Tibial artery (tissue), 4 donors: Measurements from ENCODE around the gene VPS51.

Source experiments
- DNase-seq, 2 donors: peaks; one replicate each; pipeline ENCODE4 v3.0.0-alpha.2; 2019
- H3K27ac ChIP-seq, 2 donors: fragments of 200-600 bp; sonication (generic) in 1 of 2; 1 replicate in 1 of 2; 2 replicates in 1 of 2; pipeline ENCODE4 v1.5.1; 2018 to 2019; ENCODE audit warnings: mild to moderate bottlenecking in 1 of 2
- H3K27me3 ChIP-seq, 2 donors: fragments of 200-600 bp; sonication (generic) in 1 of 2; one replicate each; pipeline versions ENCODE4 v1.5.1 to v1.6.0; 2016 to 2019
- H3K36me3 ChIP-seq, 3 donors: fragments of 200-600 bp; sonication (generic) in 2 of 3; one replicate each; pipeline ENCODE4 v1.5.1; 2016 to 2019; ENCODE audit warnings: mild to moderate bottlenecking in 2 of 3
- H3K4me1 ChIP-seq, 4 donors: fragments of 200-600 bp; sonication (generic) in 2 of 4; 1 replicate in 3 of 4; 2 replicates in 1 of 4; pipeline ENCODE4 v1.5.1; 2016 to 2019
- H3K4me3 ChIP-seq, 2 donors: fragments of 200-600 bp; sonication (generic) in 1 of 2; 1 replicate in 1 of 2; 2 replicates in 1 of 2; pipeline ENCODE4 v1.5.1; 2018 to 2019; ENCODE audit warnings: mild to moderate bottlenecking in 2 of 2
- H3K9me3 ChIP-seq, 3 donors: fragments of 200-600 bp; sonication (generic) in 1 of 3; one replicate each; pipeline ENCODE4 v1.5.1; 2016 to 2019
- CTCF ChIP-seq, 2 experiments: fragments of 200-600 bp in 1 of 2; fragments of 450-650 bp in 1 of 2; IDR thresholded peaks; one replicate each; pipeline ENCODE4 v1.5.1; 2017 to 2019; ENCODE audit warnings: antibody characterized with exemption in 2 of 2, mild to moderate bottlenecking in 1 of 2, moderate library complexity in 1 of 2
- intact Hi-C: fragments of 100-400 bp; cut with DNase I; formaldehyde crosslinking; loops from one replicate; pipeline ENCODE4 v1.15.0; 2023; ENCODE audit warnings: low total_unique reads

The VPS51 gene

GRCh38 chr11:65130631-65131416 is 34.8 kb downstream of the VPS51 start:
- Histone ChIP-seq H3K4me3 (no peak overlapping the region), H3K36me3 (peaks cover 55 to 74% (median 71%) of the 10 kb centered on the region in 3 donors)
- TF ChIP-seq CTCF (IDR thresholded peaks at IDR 0.05), result no peak

GRCh38 chr11:65131417-65131776 is 35.4 kb downstream of the VPS51 start:
- no peaks in the 10 kb centered on the region for H3K27me3 ChIP-seq
- peaks cover 5 to 30% (median 28%) of the 10 kb centered on the region in 4 donors for H3K4me1 ChIP-seq
- no peak overlapping the region for H3K27ac ChIP-seq
- TF ChIP-seq CTCF (IDR thresholded peaks at IDR 0.05), result no peak
- H3K36me3 ChIP-seq, result peaks cover 52 to 69% (median 65%) of the 10 kb centered on the region in 3 donors
- peak in 1 of 2 donors; percentile 33 for DNase-seq
- intact Hi-C loops, result no loop called here
- no peak overlapping the region for H3K4me3 ChIP-seq
- H3K9me3 ChIP-seq, result no peaks in the 10 kb centered on the region

More at GRCh38 chr11:65130631-65131416, 34.8 kb downstream of the VPS51 start:
- no peak for DNase-seq
- Histone ChIP-seq H3K27ac (no peak overlapping the region), H3K4me1 (peaks cover 5 to 26% (median 25%) of the 10 kb centered on the region in 4 donors), H3K9me3 (no peaks in the 10 kb centered on the region), H3K27me3 (no peaks in the 10 kb centered on the region)
- intact Hi-C loops, result no loop called here

GRCh38 chr11:65131895-65132237 is 35.9 kb downstream of the VPS51 start:
- intact Hi-C loops, result no loop called here

GRCh38 chr11:65132238-65132987 is 36.4 kb downstream of the VPS51 start:
- intact Hi-C loops, result no loop called here
- Histone ChIP-seq H3K4me3 (peak overlapping the region in 1 of 2 donors; percentile 92), H3K27ac (no peak overlapping the region), H3K9me3 (no peaks in the 10 kb centered on the region), H3K36me3 (peaks cover 42 to 59% (median 55%) of the 10 kb centered on the region in 3 donors), H3K27me3 (no peaks in the 10 kb centered on the region), H3K4me1 (peaks cover 5 to 30% (median 28%) of the 10 kb centered on the region in 4 donors)
- DNase-seq, result peak in 1 of 2 donors; percentile 56
- no peak for TF ChIP-seq CTCF (IDR thresholded peaks at IDR 0.05)

More at GRCh38 chr11:65131895-65132237, 35.9 kb downstream of the VPS51 start:
- no peaks in the 10 kb centered on the region for H3K27me3 ChIP-seq
- H3K4me3 ChIP-seq, result no peak overlapping the region
- no peak for TF ChIP-seq CTCF (IDR thresholded peaks at IDR 0.05)
- no peaks in the 10 kb centered on the region for H3K9me3 ChIP-seq
- DNase-seq, result peak in 1 of 2 donors; percentile 32
- H3K4me1 ChIP-seq, result peaks cover 5 to 30% (median 28%) of the 10 kb centered on the region in 4 donors
- no peak overlapping the region for H3K27ac ChIP-seq
- peaks cover 47 to 64% (median 61%) of the 10 kb centered on the region in 3 donors for H3K36me3 ChIP-seq

GRCh38 chr11:65132988-65133700 is 37.1 kb downstream of the VPS51 start:
- intact Hi-C loops, result no loop called here
- Histone ChIP-seq H3K4me1 (peaks cover 5 to 30% (median 28%) of the 10 kb centered on the region in 4 donors), H3K9me3 (no peaks in the 10 kb centered on the region), H3K27ac (peak overlapping the region; percentile 96), H3K4me3 (peak overlapping the region; percentile 76 to 92), H3K36me3 (peaks cover 34 to 51% (median 48%) of the 10 kb centered on the region in 3 donors), H3K27me3 (no peaks in the 10 kb centered on the region)
- DNase-seq, result peak in 1 of 2 donors; percentile 64
- TF ChIP-seq CTCF (IDR thresholded peaks at IDR 0.05), result no peak
